Activated CD4-positive, alpha-beta T cell treated with anti-CD3 and anti-CD28 coated beads, Interleukin-2, amount 10 ng/mL, durations not matched to agents 24 days and 14 days (primary cell): ENCODE measurements around the gene RELCH. TPM values are rescaled to one million over a fixed set of nuclear protein-coding genes. Genes with fewer than 3 reads are reported as not detected.
A peak's percentile ranks its signal among the peaks of the same experiment; 100 is the strongest.
"Not testable (repeated sequence)": the region's sequence is repeated elsewhere in the genome, so short reads cannot be mapped to it uniquely, and the experiment has no call there.

ENCODE experiments used
- DNase-seq: peaks from one replicate; pipeline ENCODE4 v3.0.0; 2022
- H3K27ac Mint-ChIP-seq: one replicate; pipeline ENCODE4 v1.8.0; 2022; ENCODE audit warnings: mild to moderate bottlenecking, mixed read lengths
- H3K27me3 Mint-ChIP-seq: one replicate; pipeline ENCODE4 v1.8.0; 2022; ENCODE audit warnings: mixed read lengths
- H3K36me3 Mint-ChIP-seq: one replicate; pipeline ENCODE4 v1.8.0; 2022; ENCODE audit warnings: low read depth, mild to moderate bottlenecking, mixed read lengths
- H3K4me1 Mint-ChIP-seq: one replicate; pipeline ENCODE4 v1.8.0; 2021; ENCODE audit warnings: mixed read lengths
- H3K4me3 Mint-ChIP-seq: one replicate; pipeline ENCODE4 v1.8.0; 2022; ENCODE audit warnings: mild to moderate bottlenecking, moderate library complexity, mixed read lengths
- H3K9me3 Mint-ChIP-seq: one replicate; pipeline ENCODE4 v1.8.0; 2021; ENCODE audit warnings: mixed read lengths
- intact Hi-C: fragments of 100-400 bp; cut with micrococcal nuclease; formaldehyde crosslinking; loops from one replicate; pipeline ENCODE4 v1.15.1; 2023
- total RNA-seq: library from RNA; stranded (reverse); gene quantifications from 2 replicates; pipeline ENCODE4 v1.2.3, GENCODE V29; 2022

The RELCH gene
- total RNA-seq: 30.6 and 31.1 TPM in 2 replicates

- Mint-ChIP-seq H3K9me3 (no peaks in the 10 kb centered on the region), H3K4me1 (peaks cover 42% of the 10 kb centered on the region), H3K4me3 (peak within 1 kb of the TSS; percentile 100), H3K27me3 (no peaks in the 10 kb centered on the region), H3K27ac (peak within 1 kb of the TSS; percentile 97), H3K36me3 (peaks cover 29% of the 10 kb centered on the region)
- DNase-seq: peak; percentile 98
- intact Hi-C loops: loop anchor here (1.0 to 5.0 kb wide), 8 partner anchors 62 to 1235 kb away; partner anchors contain the start of genes PHLPP1, TNFRSF11A and VPS4B
These were observed at the start of gene RELCH, which contains the start of gene PIGN for GRCh38 chr18:62186774-62187542. Gene RELCH (plus strand): TSS chr18:62187255. CDS start chr18:62187506, 251 bp downstream. Gene PIGN (minus strand): TSS chr18:62187056. CDS start chr18:62161353, 25,703 bp downstream.

- Mint-ChIP-seq H3K27ac (no peak overlapping the region), H3K4me3 (no peak overlapping the region), H3K9me3 (no peaks in the 10 kb centered on the region), H3K4me1 (no peaks in the 10 kb centered on the region), H3K27me3 (no peaks in the 10 kb centered on the region), H3K36me3 (peaks cover 11% of the 10 kb centered on the region)
- intact Hi-C loops: no loop called here
- no peak for DNase-seq
These were observed 48.4 kb upstream of the RELCH start for GRCh38 chr18:62138461-62139235.

- Mint-ChIP-seq H3K9me3 (no peaks in the 10 kb centered on the region), H3K27ac (no peak overlapping the region), H3K27me3 (no peaks in the 10 kb centered on the region), H3K4me1 (no peaks in the 10 kb centered on the region), H3K4me3 (no peak overlapping the region), H3K36me3 (peaks cover 16% of the 10 kb centered on the region)
- intact Hi-C loops: no loop called here
- DNase-seq: no peak
These were observed 46.8 kb upstream of the RELCH start for GRCh38 chr18:62140259-62140658.

GRCh38 chr18:62144338-62144737 is 42.7 kb upstream of the RELCH start:
- no peaks in the 10 kb centered on the region for H3K9me3 Mint-ChIP-seq
- H3K27me3 Mint-ChIP-seq: no peaks in the 10 kb centered on the region
- no peak for DNase-seq
- no peaks in the 10 kb centered on the region for H3K4me1 Mint-ChIP-seq
- peaks cover 8% of the 10 kb centered on the region for H3K36me3 Mint-ChIP-seq
- H3K27ac Mint-ChIP-seq: no peak overlapping the region
- intact Hi-C loops: no loop called here
- no peak overlapping the region for H3K4me3 Mint-ChIP-seq

- intact Hi-C loops: no loop called here
- no peak for DNase-seq
- Mint-ChIP-seq H3K9me3 (no peaks in the 10 kb centered on the region), H3K27ac (no peak overlapping the region), H3K27me3 (no peaks in the 10 kb centered on the region), H3K36me3 (peaks cover 3% of the 10 kb centered on the region), H3K4me3 (no peak overlapping the region), H3K4me1 (no peaks in the 10 kb centered on the region)
These were observed 35.8 kb upstream of the RELCH start for GRCh38 chr18:62151068-62151771.

GRCh38 chr18:62152844-62153243 is 34.2 kb upstream of the RELCH start:
- Mint-ChIP-seq H3K36me3 (peaks cover 5% of the 10 kb centered on the region), H3K27me3 (no peaks in the 10 kb centered on the region), H3K27ac (no peak overlapping the region), H3K9me3 (no peaks in the 10 kb centered on the region), H3K4me3 (no peak overlapping the region), H3K4me1 (no peaks in the 10 kb centered on the region)
- DNase-seq: no peak
- intact Hi-C loops: no loop called here

GRCh38 chr18:62157843-62158242 is 29.2 kb upstream of the RELCH start:
- Mint-ChIP-seq H3K4me3 (no peak overlapping the region), H3K27ac (no peak overlapping the region), H3K36me3 (peaks cover 13% of the 10 kb centered on the region), H3K27me3 (no peaks in the 10 kb centered on the region), H3K9me3 (no peaks in the 10 kb centered on the region), H3K4me1 (no peaks in the 10 kb centered on the region)
- intact Hi-C loops: no loop called here
- no peak for DNase-seq

GRCh38 chr18:62164310-62164709 is 22.7 kb upstream of the RELCH start:
- H3K36me3 Mint-ChIP-seq: peaks cover 20% of the 10 kb centered on the region
- intact Hi-C loops: no loop called here
- peaks cover 8% of the 10 kb centered on the region for H3K9me3 Mint-ChIP-seq
- no peaks in the 10 kb centered on the region for H3K27me3 Mint-ChIP-seq
- DNase-seq: no peak
- no peak overlapping the region for H3K27ac Mint-ChIP-seq
- no peak overlapping the region for H3K4me3 Mint-ChIP-seq
- peaks cover 6% of the 10 kb centered on the region for H3K4me1 Mint-ChIP-seq

- intact Hi-C loops: no loop called here
- H3K9me3 Mint-ChIP-seq: peaks cover 8% of the 10 kb centered on the region
- DNase-seq: no peak
- peaks cover 18% of the 10 kb centered on the region for H3K36me3 Mint-ChIP-seq
- no peak overlapping the region for H3K4me3 Mint-ChIP-seq
- no peak overlapping the region for H3K27ac Mint-ChIP-seq
- peaks cover 6% of the 10 kb centered on the region for H3K4me1 Mint-ChIP-seq
- H3K27me3 Mint-ChIP-seq: no peaks in the 10 kb centered on the region
These were observed 22.1 kb upstream of the RELCH start for GRCh38 chr18:62164855-62165487.

GRCh38 chr18:62165583-62165982 is 21.5 kb upstream of the RELCH start:
- H3K27me3 Mint-ChIP-seq: no peaks in the 10 kb centered on the region
- no peak for DNase-seq
- intact Hi-C loops: no loop called here
- H3K36me3 Mint-ChIP-seq: peaks cover 18% of the 10 kb centered on the region
- no peak overlapping the region for H3K4me3 Mint-ChIP-seq
- H3K9me3 Mint-ChIP-seq: peaks cover 8% of the 10 kb centered on the region
- H3K4me1 Mint-ChIP-seq: peaks cover 6% of the 10 kb centered on the region
- H3K27ac Mint-ChIP-seq: no peak overlapping the region

- H3K27me3 Mint-ChIP-seq, DNase-seq, intact Hi-C loops, H3K9me3 Mint-ChIP-seq, H3K4me1 Mint-ChIP-seq, H3K27ac Mint-ChIP-seq, H3K4me3 Mint-ChIP-seq: not testable (repeated sequence)
- H3K36me3 Mint-ChIP-seq: peaks cover 15% of the 10 kb centered on the region
These were observed 20.5 kb upstream of the RELCH start for GRCh38 chr18:62166524-62166923.

- Mint-ChIP-seq H3K4me3 (no peak overlapping the region), H3K4me1 (peaks cover 2% of the 10 kb centered on the region), H3K27me3 (no peaks in the 10 kb centered on the region), H3K36me3 (peaks cover 5% of the 10 kb centered on the region), H3K9me3 (peaks cover 4% of the 10 kb centered on the region), H3K27ac (no peak overlapping the region)
- DNase-seq: no peak
- intact Hi-C loops: no loop called here
These were observed 16.2 kb upstream of the RELCH start for GRCh38 chr18:62170857-62171256.

- Mint-ChIP-seq H3K27ac (no peak overlapping the region), H3K27me3 (no peaks in the 10 kb centered on the region), H3K9me3 (no peaks in the 10 kb centered on the region), H3K4me1 (peaks cover 2% of the 10 kb centered on the region), H3K4me3 (no peak overlapping the region), H3K36me3 (peaks cover 2% of the 10 kb centered on the region)
- no peak for DNase-seq
- intact Hi-C loops: no loop called here
These were observed 14.8 kb upstream of the RELCH start for GRCh38 chr18:62172298-62172697.
